Measurements from ENCODE around the gene MAP1LC3B. TPM values are rescaled to one million over a fixed set of nuclear protein-coding genes. Genes with fewer than 3 reads are reported as not detected.

MAP1LC3B gene
- total and polyA plus RNA-seq, 2 donors (not counting 1 experiment from before 2014, with no cell fraction given), result 72.7 to 75.8 TPM

GRCh38 chr16:87436225-87437172 is 44.4 kb downstream of the MAP1LC3B start:
- ATAC-seq (ENCODE audit: low read depth) (no peak), DNase-seq (no peak)
- no peak overlapping the region for H2AFZ ChIP-seq (ENCODE audit: insufficient read depth, low read depth, low read length, poor library complexity, severe bottlenecking)
- H3K9ac ChIP-seq (ENCODE audit: low read length), result no peak overlapping the region
- no peak overlapping the region for H3K4me3 Mint-ChIP-seq
- intact Hi-C loops (cut with micrococcal nuclease), result no loop called here
- H3K27ac ChIP-seq (ENCODE audit: low read length in 2 of 2), result no peak overlapping the region
- 92% methylated on average over 21 of the region's 29 CpGs for WGBS (ENCODE audit: insufficient coverage)
- no peaks in the 10 kb centered on the region for H3K27me3 ChIP-seq (replicated peaks in 1 of 4; ENCODE audit: control extremely low read depth in 1 of 4, control insufficient read depth in 3 of 4, insufficient read depth in 4 of 4, low read length in 3 of 4)
- H3K27ac Mint-ChIP-seq, result no peak overlapping the region
- H3K9me3 ChIP-seq (ENCODE audit: control extremely low read depth in 1 of 3, control insufficient read depth in 2 of 3, insufficient read depth in 1 of 3, low read length in 2 of 3), result no peaks in the 10 kb centered on the region
- H3K79me2 ChIP-seq (ENCODE audit: control insufficient read depth, insufficient read depth, low read length), result no peaks in the 10 kb centered on the region
- H3K27me3 Mint-ChIP-seq, result peaks cover 3% of the 10 kb centered on the region
- no peaks in the 10 kb centered on the region for H3K4me1 Mint-ChIP-seq
- H4K20me1 ChIP-seq (ENCODE audit: control insufficient read depth, insufficient read depth, low read length, poor library complexity, severe bottlenecking), result no peaks in the 10 kb centered on the region
- no peak overlapping the region for H3K4me2 ChIP-seq (replicated peaks; ENCODE audit: low read depth, low read length, poor library complexity, severe bottlenecking)
- no peak overlapping the region for H3K4me3 ChIP-seq (ENCODE audit: control extremely low read depth in 1 of 5, extremely low read depth in 1 of 5, insufficient read depth in 1 of 5, low read depth in 2 of 5, low read length in 4 of 5)
- TF ChIP-seq EZH2 (IDR thresholded peaks at IDR 0.05; ENCODE audit: borderline replicate concordance, insufficient read depth, low read depth, low read length, poor library complexity, severe bottlenecking), result no peak
- TF ChIP-seq CTCF (IDR thresholded peaks at IDR 0.05), result no peak
- ChIA-PET POLR2A (no interaction called here), CTCF (no interaction called here)
- H3K36me3 ChIP-seq (replicated peaks in 1 of 2; ENCODE audit: control extremely low read depth in 1 of 2, control insufficient read depth in 1 of 2, extremely low read depth in 1 of 2, insufficient read depth in 2 of 2, low read length in 1 of 2), result no peaks in the 10 kb centered on the region
- H3K9me3 Mint-ChIP-seq (ENCODE audit: insufficient read depth), result no peaks in the 10 kb centered on the region
- H3K4me1 ChIP-seq (ENCODE audit: control insufficient read depth in 2 of 2, insufficient read depth in 2 of 2, low read length in 2 of 2), result peaks cover 3% of the 10 kb centered on the region in 2 donors

- ChIA-PET CTCF (no interaction called here), POLR2A (no interaction called here)
- Mint-ChIP-seq H3K27ac (no peak overlapping the region), H3K4me3 (no peak overlapping the region), H3K9me3 (ENCODE audit: insufficient read depth) (no peaks in the 10 kb centered on the region), H3K27me3 (peaks cover 3% of the 10 kb centered on the region), H3K4me1 (no peaks in the 10 kb centered on the region)
- Histone ChIP-seq H3K4me2 (replicated peaks; ENCODE audit: low read depth, low read length, poor library complexity, severe bottlenecking) (no peak overlapping the region), H3K27me3 (replicated peaks in 1 of 4; ENCODE audit: control extremely low read depth in 1 of 4, control insufficient read depth in 3 of 4, insufficient read depth in 4 of 4, low read length in 3 of 4) (no peaks in the 10 kb centered on the region), H3K4me3 (ENCODE audit: control extremely low read depth in 1 of 5, extremely low read depth in 1 of 5, insufficient read depth in 1 of 5, low read depth in 2 of 5, low read length in 4 of 5) (no peak overlapping the region), H3K9ac (ENCODE audit: low read length) (no peak overlapping the region), H3K27ac (ENCODE audit: low read length in 2 of 2) (no peak overlapping the region), H4K20me1 (ENCODE audit: control insufficient read depth, insufficient read depth, low read length, poor library complexity, severe bottlenecking) (no peaks in the 10 kb centered on the region), H2AFZ (ENCODE audit: insufficient read depth, low read depth, low read length, poor library complexity, severe bottlenecking) (no peak overlapping the region), H3K4me1 (ENCODE audit: control insufficient read depth in 2 of 2, insufficient read depth in 2 of 2, low read length in 2 of 2) (peaks cover 3% of the 10 kb centered on the region in 2 donors), H3K79me2 (ENCODE audit: control insufficient read depth, insufficient read depth, low read length) (no peaks in the 10 kb centered on the region), H3K9me3 (ENCODE audit: control extremely low read depth in 1 of 3, control insufficient read depth in 2 of 3, insufficient read depth in 1 of 3, low read length in 2 of 3) (no peaks in the 10 kb centered on the region), H3K36me3 (replicated peaks in 1 of 2; ENCODE audit: control extremely low read depth in 1 of 2, control insufficient read depth in 1 of 2, extremely low read depth in 1 of 2, insufficient read depth in 2 of 2, low read length in 1 of 2) (no peaks in the 10 kb centered on the region)
- intact Hi-C loops (cut with micrococcal nuclease), result no loop called here
- TF ChIP-seq CTCF (IDR thresholded peaks at IDR 0.05) (no peak), EZH2 (IDR thresholded peaks at IDR 0.05; ENCODE audit: borderline replicate concordance, insufficient read depth, low read depth, low read length, poor library complexity, severe bottlenecking) (no peak)
- ATAC-seq (ENCODE audit: low read depth), result no peak
- WGBS (ENCODE audit: insufficient coverage), result 96% methylated on average over 13 of the region's 14 CpGs
- DNase-seq, result no peak
These were observed 45.2 kb downstream of the MAP1LC3B start for GRCh38 chr16:87437327-87437726.

Data from B cell (primary cell).